ENCODE results near the gene CPN1. TPM values are rescaled to one million over a fixed set of nuclear protein-coding genes. Genes with fewer than 3 reads are reported as not detected.

The CPN1 gene
- total and polyA plus RNA-seq, 9 of the 15 experiments (the other 6 are each of a cell fraction or from before 2014, with no cell fraction given), result 0.15 to 0.17 TPM; not detected in 7

- TF ChIP-seq SMARCA5 (IDR thresholded peaks at IDR 0.05) (no peak), SIN3A (IDR thresholded peaks at IDR 0.05; ENCODE audit: borderline replicate concordance in 2 of 2, control insufficient read depth in 1 of 2, low read depth in 2 of 2, low read length in 2 of 2) (peak in 1 of 2 experiments; percentile 59; a peak in 1 of 4 replicates), ZNF57 (CRISPR knock-in tag; IDR thresholded peaks at IDR 0.05) (no peak), RBM39 (optimal IDR thresholded peaks at IDR 0.05; ENCODE audit: low read depth, low read length) (no peak), NCOA4 (IDR thresholded peaks at IDR 0.05; ENCODE audit: partially characterized antibody) (no peak), SRSF9 (IDR thresholded peaks at IDR 0.05; ENCODE audit: borderline replicate concordance, low read depth, low read length) (no peak), ZNF551 (CRISPR knock-in tag; IDR thresholded peaks at IDR 0.05) (no peak), TARDBP (IDR thresholded peaks at IDR 0.05) (no peak), ZNF175 (CRISPR knock-in tag; IDR thresholded peaks at IDR 0.05; ENCODE audit: low read depth) (no peak), ZNF133 (CRISPR knock-in tag; IDR thresholded peaks at IDR 0.05) (no peak), CLOCK (CRISPR knock-in tag; IDR thresholded peaks at IDR 0.05; ENCODE audit: borderline replicate concordance) (no peak), ESRRA (IDR thresholded peaks at IDR 0.05; ENCODE audit: borderline replicate concordance, low read depth) (no peak), TAL1 (IDR thresholded peaks at IDR 0.05) (no peak), PHB2 (IDR thresholded peaks at IDR 0.05; ENCODE audit: low read depth) (no peak), ZNF780A (CRISPR knock-in tag; IDR thresholded peaks at IDR 0.05) (no peak), ATF2 (CRISPR knock-in tag; IDR thresholded peaks at IDR 0.05) (no peak), PYGO2 (tag; IDR thresholded peaks at IDR 0.05) (no peak), ZNF197 (CRISPR knock-in tag; IDR thresholded peaks at IDR 0.05; ENCODE audit: low read depth) (no peak), SMARCA4 (IDR thresholded peaks at IDR 0.05) (0 out of 2 replicates have a peak, but pooled peaks have one; percentile 11), ZFX (CRISPR knock-in tag; IDR thresholded peaks at IDR 0.05) (peak; percentile 77), SMC3 (conservative IDR thresholded peaks at IDR 0.05; ENCODE audit: insufficient read depth, low read depth, low read length) (no peak), JUND (IDR thresholded peaks at IDR 0.05; ENCODE audit: borderline replicate concordance, low read depth, low read length) (no peak), JUND (tag; IDR thresholded peaks at IDR 0.05; ENCODE audit: borderline replicate concordance, low read depth, low read length) (no peak), SREBF1 (IDR thresholded peaks at IDR 0.05; ENCODE audit: borderline replicate concordance, low read depth, low read length) (no peak), KLF16 (IDR thresholded peaks at IDR 0.05) (no peak), ZBTB17 (CRISPR knock-in tag; IDR thresholded peaks at IDR 0.05) (no peak), HMG20A (CRISPR knock-in tag; conservative IDR thresholded peaks at IDR 0.05) (no peak)
Observed at GRCh38 chr10:100009283-100009792, 72.3 kb downstream of the CPN1 start (continued).

Data from K562 (cell line).